ENCODE data around the gene MYO1B. TPM values are rescaled to one million over a fixed set of nuclear protein-coding genes. Genes with fewer than 3 reads are reported as not detected.

MYO1B gene
- total RNA-seq, 6 donors from 2014 or later = 112 to 311 (median 137) TPM

DNA sequence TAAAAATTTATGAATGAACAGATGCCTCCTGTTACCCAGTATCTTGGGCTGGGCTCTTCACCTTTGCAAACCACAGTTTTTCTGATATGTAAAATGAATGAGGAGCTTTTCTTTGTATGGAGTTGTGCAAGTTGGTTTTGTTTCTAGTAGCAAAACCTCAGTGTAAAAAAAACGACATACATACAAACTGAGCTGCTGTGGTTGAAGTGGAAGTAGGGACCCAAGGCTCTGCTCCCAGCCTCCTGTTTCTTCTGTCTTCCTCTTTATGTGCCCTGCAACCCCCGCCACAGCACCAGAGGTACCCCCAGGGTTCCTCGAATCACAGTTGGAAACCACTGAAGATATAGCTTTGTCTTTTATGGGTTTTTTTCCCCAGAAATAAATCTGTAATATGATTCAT is 118.1 kb downstream of the MYO1B start:
- TF ChIP-seq POLR2A (IDR thresholded peaks at IDR 0.05) (no peak), EP300 (IDR thresholded peaks at IDR 0.05) (no peak)
- no peaks in the 10 kb centered on the region for H3K27me3 ChIP-seq
- peaks cover 0 to 13% (median 7%) of the 10 kb centered on the region in 4 donors for H3K4me1 ChIP-seq
- peaks cover 0 to 14% (median 2%) of the 10 kb centered on the region in 4 donors for H3K36me3 ChIP-seq
- no peaks in the 10 kb centered on the region for H3K9me3 ChIP-seq
- no peak overlapping the region for H3K4me3 ChIP-seq
- DNase-seq = no peak
- WGBS, 2 donors = 61 to 73% methylated on average over 3 of the region's 3 CpGs
- peak overlapping the region in 1 of 4 donors; percentile 22 for H3K27ac ChIP-seq
- no peak for ATAC-seq (ENCODE audit: low FRiP score in 2 of 2)

DNA sequence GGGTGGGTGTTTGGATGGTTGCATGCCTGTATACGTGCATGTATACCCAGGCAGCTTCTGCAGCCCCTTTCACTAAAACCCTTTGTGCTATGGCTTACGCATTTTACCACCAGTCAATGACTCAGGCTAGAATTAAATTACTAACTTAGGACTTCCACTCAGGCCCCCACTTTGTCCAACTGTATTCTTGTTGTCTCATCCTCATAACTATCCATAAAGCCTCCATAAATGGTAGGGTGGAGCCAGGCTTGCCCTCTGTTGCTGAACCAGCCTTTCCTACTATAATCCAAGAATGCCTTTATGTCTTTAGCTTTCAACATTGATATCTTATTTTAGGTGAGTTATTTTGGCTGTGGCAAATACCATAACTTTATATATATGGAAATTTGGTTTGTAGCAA is 119.9 kb downstream of the MYO1B start:
- Histone ChIP-seq H3K27me3 (no peaks in the 10 kb centered on the region), H3K4me3 (no peak overlapping the region), H3K27ac (peak overlapping the region in 1 of 4 donors; percentile 57), H3K9me3 (no peaks in the 10 kb centered on the region), H3K36me3 (peaks cover 0 to 16% (median 2%) of the 10 kb centered on the region in 4 donors), H3K4me1 (peaks cover 0 to 6% (median 2%) of the 10 kb centered on the region in 4 donors)
- DNase-seq = no peak
- ATAC-seq (ENCODE audit: low FRiP score in 2 of 2) = no peak
- WGBS, 2 donors = 94 to 98% methylated on average over 2 of the region's 2 CpGs
- TF ChIP-seq EP300 (IDR thresholded peaks at IDR 0.05) = no peak
- TF ChIP-seq, protein P1, sequence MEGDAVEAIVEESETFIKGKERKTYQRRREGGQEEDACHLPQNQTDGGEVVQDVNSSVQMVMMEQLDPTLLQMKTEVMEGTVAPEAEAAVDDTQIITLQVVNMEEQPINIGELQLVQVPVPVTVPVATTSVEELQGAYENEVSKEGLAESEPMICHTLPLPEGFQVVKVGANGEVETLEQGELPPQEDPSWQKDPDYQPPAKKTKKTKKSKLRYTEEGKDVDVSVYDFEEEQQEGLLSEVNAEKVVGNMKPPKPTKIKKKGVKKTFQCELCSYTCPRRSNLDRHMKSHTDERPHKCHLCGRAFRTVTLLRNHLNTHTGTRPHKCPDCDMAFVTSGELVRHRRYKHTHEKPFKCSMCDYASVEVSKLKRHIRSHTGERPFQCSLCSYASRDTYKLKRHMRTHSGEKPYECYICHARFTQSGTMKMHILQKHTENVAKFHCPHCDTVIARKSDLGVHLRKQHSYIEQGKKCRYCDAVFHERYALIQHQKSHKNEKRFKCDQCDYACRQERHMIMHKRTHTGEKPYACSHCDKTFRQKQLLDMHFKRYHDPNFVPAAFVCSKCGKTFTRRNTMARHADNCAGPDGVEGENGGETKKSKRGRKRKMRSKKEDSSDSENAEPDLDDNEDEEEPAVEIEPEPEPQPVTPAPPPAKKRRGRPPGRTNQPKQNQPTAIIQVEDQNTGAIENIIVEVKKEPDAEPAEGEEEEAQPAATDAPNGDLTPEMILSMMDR (IDR thresholded peaks at IDR 0.05) = no peak
- no peak for TF ChIP-seq POLR2A (IDR thresholded peaks at IDR 0.05)
- TF ChIP-seq POLR2AphosphoS5 (IDR thresholded peaks at IDR 0.05) = no peak

DNA sequence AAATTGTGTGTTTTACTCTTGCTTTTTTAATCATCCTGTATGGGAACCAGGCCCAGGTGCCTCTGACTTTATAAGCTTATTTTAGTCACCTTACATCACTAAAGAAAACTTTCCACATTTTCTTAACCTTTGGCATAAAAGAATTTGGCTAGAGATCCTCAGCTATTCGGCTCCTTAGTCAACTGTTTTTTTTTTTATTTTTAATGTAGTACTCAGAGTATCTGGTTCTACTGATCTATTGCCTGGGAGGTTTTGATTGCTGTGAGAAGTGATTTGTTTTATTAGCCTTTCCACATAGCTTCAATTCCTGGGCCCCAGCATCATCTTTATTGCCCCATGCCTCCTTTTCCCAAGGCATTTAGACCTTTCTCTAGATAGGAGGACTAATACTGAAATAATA is 121.0 kb downstream of the MYO1B start:
- H3K27ac ChIP-seq = peak overlapping the region in 2 of 4 donors; percentile 16 to 56
- ATAC-seq (ENCODE audit: low FRiP score in 2 of 2) (no peak), DNase-seq (no peak)
- H3K27me3 ChIP-seq = no peaks in the 10 kb centered on the region
- peaks cover 0 to 18% (median 2%) of the 10 kb centered on the region in 4 donors for H3K36me3 ChIP-seq
- no peak overlapping the region for H3K4me3 ChIP-seq
- no peaks in the 10 kb centered on the region for H3K9me3 ChIP-seq
- TF ChIP-seq POLR2AphosphoS5 (IDR thresholded peaks at IDR 0.05) = no peak
- peaks cover 0 to 6% (median 0%) of the 10 kb centered on the region in 4 donors for H3K4me1 ChIP-seq
- WGBS, 2 donors = 60 to 63% methylated on average over 1 of the region's 1 CpG

DNA sequence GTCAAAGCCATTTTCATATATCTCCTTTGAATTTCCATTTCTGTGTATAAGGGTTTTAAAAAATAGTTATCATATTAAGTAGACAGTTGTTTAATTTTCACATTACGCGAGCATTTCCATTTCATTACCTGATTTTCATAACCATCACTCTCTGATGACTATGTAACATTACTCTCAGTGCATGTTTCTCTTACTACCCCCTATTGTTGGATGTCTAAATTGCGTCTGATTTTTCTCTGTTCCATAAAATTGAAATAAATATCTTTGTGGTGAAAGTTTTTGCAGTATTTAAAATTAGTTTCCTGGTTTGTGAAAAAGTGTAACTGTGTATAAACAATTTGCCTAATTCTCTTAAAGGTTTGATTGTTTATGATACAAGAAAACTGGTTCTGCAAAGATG is 123.8 kb downstream of the MYO1B start:
- Histone ChIP-seq H3K36me3 (peaks cover 0 to 28% (median 6%) of the 10 kb centered on the region in 4 donors), H3K4me1 (peaks cover 0 to 6% (median 0%) of the 10 kb centered on the region in 4 donors), H3K4me3 (no peak overlapping the region), H3K9me3 (no peaks in the 10 kb centered on the region), H3K27ac (no peak overlapping the region), H3K27me3 (no peaks in the 10 kb centered on the region)
- ATAC-seq (ENCODE audit: low FRiP score in 2 of 2) (no peak), DNase-seq (no peak)
- 62 to 89% methylated on average over 3 of the region's 3 CpGs for WGBS, 2 donors
- no peak for TF ChIP-seq POLR2A (IDR thresholded peaks at IDR 0.05)
- TF ChIP-seq, protein P1 (IDR thresholded peaks at IDR 0.05) = peak in 1 of 6 experiments; percentile 19

DNA sequence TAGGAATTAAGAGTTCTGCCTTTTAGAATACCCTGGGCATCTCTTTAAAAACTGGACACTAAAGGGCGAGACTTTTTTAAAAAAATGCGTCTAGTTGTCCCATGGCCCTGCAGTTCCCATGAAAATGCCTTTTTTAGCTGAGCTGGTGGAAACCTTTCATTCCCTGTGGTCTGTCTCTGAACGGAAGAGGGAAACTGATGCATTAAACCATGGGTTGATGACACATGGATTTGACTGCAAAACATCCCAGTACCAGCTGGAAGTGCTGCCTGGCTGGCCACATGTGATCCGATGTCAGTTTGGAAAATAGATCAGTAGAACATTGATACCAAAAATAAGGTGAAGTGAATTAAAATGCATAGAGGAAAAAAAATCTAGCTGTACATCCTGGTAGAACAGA is 129.2 kb downstream of the MYO1B start:
- Histone ChIP-seq H3K9me3 (no peaks in the 10 kb centered on the region), H3K27me3 (no peaks in the 10 kb centered on the region), H3K4me1 (peaks cover 9 to 19% (median 16%) of the 10 kb centered on the region in 4 donors), H3K36me3 (peaks cover 0 to 14% (median 6%) of the 10 kb centered on the region in 4 donors), H3K4me3 (no peak overlapping the region), H3K27ac (no peak overlapping the region)
- TF ChIP-seq, protein P1 (IDR thresholded peaks at IDR 0.05) = no peak
- TF ChIP-seq POLR2AphosphoS5 (IDR thresholded peaks at IDR 0.05) (no peak), EP300 (IDR thresholded peaks at IDR 0.05) (no peak), POLR2A (IDR thresholded peaks at IDR 0.05) (no peak)
- no peak for ATAC-seq (ENCODE audit: low FRiP score in 2 of 2)
- 87 to 94% methylated on average over 4 of the region's 4 CpGs for WGBS, 2 donors
- DNase-seq = no peak

DNA sequence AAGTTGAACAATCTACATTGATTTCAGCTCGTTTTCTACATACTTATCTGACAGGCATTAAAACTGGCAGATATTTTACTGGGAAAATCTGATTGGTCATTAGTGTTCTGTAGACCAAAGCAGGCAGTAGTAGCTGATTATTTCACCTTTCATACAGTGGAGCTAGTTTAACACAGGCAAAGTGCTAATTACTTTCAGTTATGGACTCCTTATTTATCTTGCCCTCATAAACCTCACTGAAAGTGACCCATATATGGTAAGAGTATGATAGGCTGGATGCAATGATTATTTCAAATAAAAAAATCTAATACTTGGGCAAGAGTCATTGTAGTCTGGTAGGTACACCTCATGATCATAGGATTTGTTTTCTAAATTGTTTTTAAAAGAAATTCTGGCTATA is 129.7 kb downstream of the MYO1B start:
- TF ChIP-seq EP300 (IDR thresholded peaks at IDR 0.05) (no peak), POLR2AphosphoS5 (IDR thresholded peaks at IDR 0.05) (no peak), POLR2A (IDR thresholded peaks at IDR 0.05) (no peak)
- TF ChIP-seq, protein P1 (IDR thresholded peaks at IDR 0.05) = no peak
- Histone ChIP-seq H3K36me3 (peaks cover 0 to 13% (median 6%) of the 10 kb centered on the region in 4 donors), H3K27me3 (no peaks in the 10 kb centered on the region), H3K4me1 (peaks cover 9 to 19% (median 16%) of the 10 kb centered on the region in 4 donors), H3K9me3 (no peaks in the 10 kb centered on the region), H3K4me3 (no peak overlapping the region), H3K27ac (no peak overlapping the region)
- 74 to 88% methylated on average over 1 of the region's 1 CpG for WGBS, 2 donors
- DNase-seq (no peak), ATAC-seq (ENCODE audit: low FRiP score in 2 of 2) (no peak)

All from upper lobe of left lung (tissue), 6 donors.